Neuron (in vitro differentiated cells): Measurements from ENCODE around the gene MTHFS.

ENCODE experiments used
- H2AFZ ChIP-seq: one replicate; pipeline ENCODE4 v1.6.1; 2013; ENCODE audit warnings: low read depth, mild to moderate bottlenecking, inconsistent platforms, low read length, moderate library complexity
- H3K27me3 ChIP-seq: one replicate; pipeline ENCODE4 v1.6.1; 2013; ENCODE audit warnings: low read length; ENCODE audit not compliant: insufficient read depth
- H3K36me3 ChIP-seq: one replicate; pipeline ENCODE4 v1.6.1; 2013; ENCODE audit warnings: low read length; ENCODE audit not compliant: insufficient read depth
- H3K4me1 ChIP-seq: one replicate; pipeline ENCODE4 v1.6.1; 2013; ENCODE audit warnings: low read length; ENCODE audit not compliant: insufficient read depth
- H3K4me3 ChIP-seq: 2 replicates; pipeline ENCODE4 v1.5.1; 2013; ENCODE audit warnings: mild to moderate bottlenecking, low read length, moderate library complexity
- H3K9me3 ChIP-seq: one replicate; pipeline ENCODE4 v1.6.1; 2013; ENCODE audit warnings: low read length

MTHFS gene

DNA sequence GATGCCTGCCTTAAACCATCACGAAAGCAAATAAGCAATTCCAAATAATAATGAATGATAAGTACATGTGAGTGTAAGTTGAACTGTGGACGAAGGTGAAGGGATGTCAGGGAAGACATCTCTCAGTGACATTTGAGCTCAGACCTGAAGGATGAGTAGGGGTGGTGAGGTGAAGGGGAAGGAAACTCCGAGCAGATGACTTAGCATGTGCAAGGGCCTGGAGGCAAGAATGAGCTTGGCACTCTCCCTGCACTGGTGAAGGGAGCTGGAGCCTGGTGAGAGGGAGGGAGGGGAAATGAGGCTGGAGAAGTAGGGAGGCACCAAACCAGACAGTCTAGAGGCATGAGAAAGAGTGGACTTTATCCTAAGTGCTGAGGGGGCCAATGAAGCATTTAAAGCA is 84.3 kb downstream of the MTHFS start:
- Histone ChIP-seq H3K4me3 (no peak overlapping the region), H3K4me1 (peaks cover 4% of the 10 kb centered on the region), H3K27me3 (no peaks in the 10 kb centered on the region), H3K36me3 (no peaks in the 10 kb centered on the region), H3K9me3 (no peaks in the 10 kb centered on the region), H2AFZ (no peak overlapping the region)

DNA sequence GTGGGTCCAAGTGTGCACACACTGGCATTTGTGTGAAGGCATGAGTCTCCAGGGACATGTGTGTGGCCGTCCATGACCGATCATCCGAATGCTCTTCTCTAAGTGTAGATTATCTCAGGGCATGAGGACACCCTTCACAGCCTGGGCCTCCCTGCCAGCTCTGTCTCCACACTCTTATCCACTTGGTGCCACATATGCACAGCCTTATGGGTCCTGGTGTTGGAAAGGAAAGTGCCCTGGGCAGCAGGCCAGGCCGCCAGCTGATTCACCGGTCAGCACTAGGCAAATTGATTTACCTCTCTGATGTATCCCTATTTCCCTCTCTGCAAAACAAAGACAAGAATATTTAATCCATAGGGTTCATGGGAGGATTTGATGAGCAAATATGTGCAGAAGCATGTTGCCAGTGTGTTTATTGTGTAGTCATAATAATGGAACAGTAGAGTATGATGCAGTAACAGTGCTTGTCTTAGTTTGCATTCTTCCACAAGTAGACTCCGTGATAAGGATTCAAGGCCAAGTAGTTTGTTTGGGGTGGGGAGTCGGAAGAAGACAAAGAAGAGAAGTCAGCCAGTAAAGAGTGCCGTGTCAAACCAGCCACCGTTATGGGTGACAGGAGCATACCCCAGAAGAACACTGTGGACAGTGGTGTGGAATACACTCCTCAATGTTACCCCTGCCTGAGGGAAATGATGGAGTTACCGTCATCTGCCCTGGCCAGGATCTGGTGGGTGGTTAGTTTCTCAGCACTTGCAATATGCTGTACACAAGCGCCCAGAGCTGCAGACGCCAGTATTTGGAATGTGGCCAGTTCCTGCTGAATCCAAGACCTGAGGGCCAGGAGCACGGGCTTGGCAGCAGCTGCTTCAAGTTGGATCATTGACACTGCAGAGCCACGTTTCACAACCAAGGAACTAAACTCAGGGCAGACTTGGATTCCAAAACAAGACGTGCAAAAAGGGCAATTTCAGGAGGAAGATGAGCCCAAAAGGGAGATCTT is 85.1 kb downstream of the MTHFS start:
- H3K4me3 ChIP-seq: no peak overlapping the region
- H3K36me3 ChIP-seq: no peaks in the 10 kb centered on the region
- H3K9me3 ChIP-seq: no peaks in the 10 kb centered on the region
- H3K27me3 ChIP-seq: no peaks in the 10 kb centered on the region
- H3K4me1 ChIP-seq: no peaks in the 10 kb centered on the region
- H2AFZ ChIP-seq: no peak overlapping the region

DNA sequence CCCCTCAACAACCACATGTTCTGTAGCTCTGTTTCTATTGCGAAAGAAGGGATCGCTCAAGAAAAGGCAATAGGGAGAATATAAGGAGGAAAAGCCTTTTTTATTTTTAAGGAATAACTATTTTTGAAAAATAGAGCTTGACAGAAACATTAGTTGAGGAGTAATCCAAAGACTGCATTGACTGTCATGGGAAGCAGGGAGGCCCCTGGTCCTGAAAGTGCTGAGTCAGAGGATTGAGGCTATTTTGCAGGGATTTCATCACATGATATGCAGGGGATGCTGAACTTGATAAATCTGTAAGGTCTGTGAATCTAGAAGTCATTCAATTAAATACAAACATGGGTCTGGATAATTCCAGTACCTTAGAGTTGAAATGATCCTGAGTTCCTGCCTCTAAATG is 92.0 kb downstream of the MTHFS start:
- Histone ChIP-seq H2AFZ (no peak overlapping the region), H3K9me3 (no peaks in the 10 kb centered on the region), H3K36me3 (no peaks in the 10 kb centered on the region), H3K4me1 (no peaks in the 10 kb centered on the region), H3K4me3 (no peak overlapping the region), H3K27me3 (no peaks in the 10 kb centered on the region)

DNA sequence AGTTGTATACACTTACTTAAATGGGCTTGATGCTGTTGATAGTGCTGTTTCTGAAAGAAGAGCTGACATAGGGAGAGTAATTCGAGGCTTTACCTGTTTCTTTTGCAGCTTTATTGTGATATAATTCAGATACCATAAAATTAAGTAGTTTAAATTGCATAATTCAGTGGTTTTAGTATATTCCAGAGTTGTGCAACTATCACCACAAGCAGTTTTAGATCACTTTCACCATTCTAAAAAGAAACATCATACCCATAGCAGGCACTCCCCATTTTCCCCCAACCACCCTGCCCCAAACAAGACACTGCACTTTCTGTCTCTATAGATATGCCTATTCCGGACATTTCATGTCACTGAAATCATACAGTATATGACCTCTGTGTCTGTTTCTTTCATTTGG is 98.5 kb downstream of the MTHFS start:
- Histone ChIP-seq H3K4me3 (no peak overlapping the region), H2AFZ (no peak overlapping the region), H3K4me1 (no peaks in the 10 kb centered on the region), H3K36me3 (no peaks in the 10 kb centered on the region), H3K9me3 (no peaks in the 10 kb centered on the region), H3K27me3 (no peaks in the 10 kb centered on the region)
